PC-3 (cell line): Measurements from ENCODE around the gene KRTAP4-5. TPM values are rescaled to one million over a fixed set of nuclear protein-coding genes. Genes with fewer than 3 reads are reported as not detected.
"Not testable (repeated sequence)": the region's sequence is repeated elsewhere in the genome, so short reads cannot be mapped to it uniquely, and the experiment has no call there.

ENCODE experiments used
- ATAC-seq: fragments of 200-7000 bp; cut with Tn5 transposase; 2 replicates; pipeline ENCODE4 v1.9.1; 2020; ENCODE audit warnings: mild to moderate bottlenecking, moderate library complexity
- BruUV-seq: library from RNA; stranded (reverse); fragments of 400-500 nt; replicated peaks from 2 replicates; lab custom pipeline; 2021; lab: Mats Ljungman, UMichigan
- CTCF ChIA-PET: fragments of 300-600 bp; sonication (Branson Sonifier 250); formaldehyde crosslinking; loops from one replicate; lab custom pipeline; 2022; ENCODE audit warnings: antibody characterized with exemption; lab: Charles Lee
- POLR2A ChIA-PET: fragments of 300-600 bp; sonication (Branson Sonifier 250); formaldehyde crosslinking; loops from one replicate; lab custom pipeline; 2022; ENCODE audit warnings: antibody characterized with exemption; ENCODE audit not compliant: unreplicated experiment; lab: Charles Lee
- DNase-seq: peaks from one replicate; pipeline ENCODE4 v3.0.0-alpha.2; 2015
- H2AFZ ChIP-seq: fragments of 300-600 bp; sonication (generic); 2 replicates; pipeline ENCODE4 v1.6.0; 2016; ENCODE audit warnings: antibody characterized with exemption, low read length
- H3F3A ChIP-seq: fragments of 300-600 bp; sonication (generic); one replicate; pipeline ENCODE4 v1.6.0; 2017; ENCODE audit warnings: antibody characterized with exemption, low read length, control low read depth, mild to moderate bottlenecking; ENCODE audit not compliant: unreplicated experiment
- H3K27ac ChIP-seq: fragments of 300-600 bp; sonication (generic); 2 replicates; pipeline ENCODE4 v1.5.1; 2016; ENCODE audit warnings: mild to moderate bottlenecking, low read length
- H3K27me3 ChIP-seq: fragments of 300-600 bp; sonication (generic); 2 replicates; pipeline ENCODE4 v1.6.1; 2016; ENCODE audit warnings: low read length, mixed read lengths
- H3K36me3 ChIP-seq: fragments of 300-600 bp; sonication (generic); 2 replicates; pipeline ENCODE4 v1.6.1; 2016; ENCODE audit warnings: low read depth, mixed run types, low read length, mixed read lengths
- H3K4me1 ChIP-seq: fragments of 300-600 bp; sonication (generic); 2 replicates; pipeline ENCODE4 v1.5.1; 2016; ENCODE audit warnings: low read length; ENCODE audit not compliant: insufficient read depth
- H3K4me2 ChIP-seq: fragments of 300-600 bp; sonication (generic); 2 replicates; pipeline ENCODE4 v1.6.0; 2016; ENCODE audit warnings: low read length
- H3K4me3 ChIP-seq: fragments of 300-600 bp; sonication (generic); 2 replicates; pipeline ENCODE4 v1.5.1; 2016; ENCODE audit warnings: mild to moderate bottlenecking, low read length, mixed read lengths
- H3K79me2 ChIP-seq: fragments of 300-600 bp; sonication (generic); 2 replicates; pipeline ENCODE4 v1.6.1; 2017; ENCODE audit warnings: low read length, mixed read lengths
- H3K9ac ChIP-seq: fragments of 300-600 bp; sonication (generic); 2 replicates; pipeline ENCODE4 v1.6.0; 2016; ENCODE audit warnings: mild to moderate bottlenecking, low read length
- H3K9me2 ChIP-seq: fragments of 300-600 bp; sonication (generic); replicated peaks from 2 replicates; pipeline ENCODE4 v1.6.1; 2016; ENCODE audit warnings: mixed run types, low read length, mixed read lengths
- H3K9me3 ChIP-seq: fragments of 300-600 bp; sonication (generic); 2 replicates; pipeline ENCODE4 v1.6.1; 2016; ENCODE audit warnings: low read length, mixed read lengths
- H4K20me1 ChIP-seq: fragments of 300-600 bp; sonication (generic); 2 replicates; pipeline ENCODE4 v1.6.1; 2016; ENCODE audit warnings: low read length, mixed read lengths
- CTCF ChIP-seq: fragments of 300-600 bp; sonication (generic); conservative IDR thresholded peaks from 2 replicates; pipeline ENCODE4 v1.5.1; 2017; ENCODE audit warnings: antibody characterized with exemption, low read depth, mild to moderate bottlenecking, low read length
- EZH2 ChIP-seq: fragments of 300-600 bp; sonication (generic); IDR thresholded peaks from one replicate; pipeline ENCODE4 v1.6.1; 2017; ENCODE audit warnings: antibody characterized with exemption, mild to moderate bottlenecking, low read length; ENCODE audit not compliant: unreplicated experiment
- EZH2phosphoT487 ChIP-seq: fragments of 300-600 bp; sonication (generic); IDR thresholded peaks from 2 replicates; pipeline ENCODE4 v1.6.1; 2018; ENCODE audit warnings: mild to moderate bottlenecking, antibody characterized with exemption, low read length, borderline replicate concordance
- intact Hi-C: fragments of 100-400 bp; cut with micrococcal nuclease; formaldehyde crosslinking; loops from 2 replicates; pipeline ENCODE4 v1.9.0; 2023
- total RNA-seq: library from RNA; depleted of rRNA; stranded (reverse); fragments of >200 nt; gene quantifications from 2 replicates; pipeline ENCODE4 v1.2.3, GENCODE V29; 2014

KRTAP4-5 gene
- total RNA-seq, 1 experiment from 2014 or later: not detected

DNA sequence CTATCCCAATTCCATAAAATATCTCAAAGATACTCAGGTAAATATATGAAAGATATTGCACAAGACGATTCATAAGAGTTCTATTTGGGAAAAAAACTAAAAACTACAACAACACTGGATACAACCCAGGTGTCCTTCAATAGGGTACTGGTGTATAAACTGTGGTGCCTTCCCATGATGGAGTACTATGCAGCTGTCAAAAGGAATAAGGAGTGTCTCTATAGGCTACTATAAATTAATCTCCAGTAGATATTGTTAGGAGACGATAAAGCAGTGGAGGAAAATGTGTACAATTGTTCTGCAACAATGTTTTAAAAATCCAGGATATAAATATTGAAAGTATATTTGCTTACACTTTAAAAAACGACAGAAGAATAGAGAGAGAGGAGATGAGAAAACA is 23.2 kb downstream of the KRTAP4-5 start:
- Histone ChIP-seq H3K36me3 (no peaks in the 10 kb centered on the region), H3K4me1 (peaks cover 9% of the 10 kb centered on the region), H3F3A (peaks cover under 1% of the 10 kb centered on the region), H3K9me2 (no peaks in the 10 kb centered on the region), H2AFZ (no peak overlapping the region), H3K4me3 (no peak overlapping the region), H3K9ac (no peak overlapping the region), H3K27me3 (no peaks in the 10 kb centered on the region), H3K4me2 (no peak overlapping the region), H3K27ac (no peak overlapping the region), H4K20me1 (no peaks in the 10 kb centered on the region), H3K79me2 (no peaks in the 10 kb centered on the region), H3K9me3 (no peaks in the 10 kb centered on the region)
- TF ChIP-seq CTCF (no peak), EZH2phosphoT487 (no peak), EZH2 (no peak)
- DNase-seq (no peak), ATAC-seq (no peak)
- intact Hi-C loops: no loop called here
- POLR2A ChIA-PET: no interaction called here
- no TSS peak for BruUV-seq
- CTCF ChIA-PET: no interaction called here

- Histone ChIP-seq H3K27me3 (no peaks in the 10 kb centered on the region), H2AFZ (no peak overlapping the region), H3K36me3 (no peaks in the 10 kb centered on the region), H3K4me2 (no peak overlapping the region), H3K9me2 (no peaks in the 10 kb centered on the region), H3K4me1 (no peaks in the 10 kb centered on the region), H3K27ac (no peak overlapping the region), H3K4me3 (no peak overlapping the region), H3F3A (no peaks in the 10 kb centered on the region), H4K20me1 (no peaks in the 10 kb centered on the region), H3K9me3 (no peaks in the 10 kb centered on the region), H3K9ac (no peak overlapping the region), H3K79me2 (no peaks in the 10 kb centered on the region)
- POLR2A ChIA-PET: interaction anchor here (0.7 kb wide), 1 partner anchor 403 kb away, joined by 3 read pairs; no protein-coding TSS in a partner anchor
- intact Hi-C loops: no loop called here
- no peak for DNase-seq
- no TSS peak for BruUV-seq
- no peak for ATAC-seq
- TF ChIP-seq EZH2 (no peak), CTCF (no peak), EZH2phosphoT487 (no peak)
- CTCF ChIA-PET: no interaction called here
These were observed 24.6 kb downstream of the KRTAP4-5 start for GRCh38 chr17:41125064-41125463.

GRCh38 chr17:41123991-41124371 is 25.6 kb downstream of the KRTAP4-5 start, which contains the start of gene KRTAP4-12:
Gene KRTAP4-12, minus strand, starts transcription at chr17:41124182. Its CDS starts 60 bp downstream, at chr17:41124122.
- H3K4me3 ChIP-seq, H3K36me3 ChIP-seq, H4K20me1 ChIP-seq, H3K4me1 ChIP-seq, intact Hi-C loops, H3K9me3 ChIP-seq, DNase-seq, H3F3A ChIP-seq, H3K9ac ChIP-seq, H3K27me3 ChIP-seq, H2AFZ ChIP-seq, CTCF ChIA-PET, H3K79me2 ChIP-seq, BruUV-seq, H3K27ac ChIP-seq, ATAC-seq, POLR2A ChIA-PET, H3K4me2 ChIP-seq, H3K9me2 ChIP-seq: not testable (repeated sequence)

- H3K79me2 ChIP-seq, POLR2A ChIA-PET, H3K27ac ChIP-seq, H3K27me3 ChIP-seq, H3F3A ChIP-seq, H3K9me3 ChIP-seq, H3K4me1 ChIP-seq, H4K20me1 ChIP-seq, H2AFZ ChIP-seq, H3K4me2 ChIP-seq, H3K9me2 ChIP-seq, H3K36me3 ChIP-seq, DNase-seq, H3K9ac ChIP-seq, intact Hi-C loops, CTCF ChIA-PET, BruUV-seq, ATAC-seq, H3K4me3 ChIP-seq: not testable (repeated sequence)
These were observed 26.2 kb downstream of the KRTAP4-5 start for GRCh38 chr17:41123292-41123990.
